BLaER1 (cell line): ENCODE data around the gene ADAM15.

Experiments
- H3K27ac ChIP-seq: shearing (Covaris generic); formaldehyde crosslinking; 2 replicates; pipeline ENCODE4 v1.8.1; 2022
- H3K27me3 ChIP-seq: shearing (Covaris generic); formaldehyde crosslinking; 2 replicates; pipeline ENCODE4 v1.8.1; 2022
- H3K36me3 ChIP-seq: shearing (Covaris generic); formaldehyde crosslinking; 2 replicates; pipeline ENCODE4 v1.8.1; 2022
- H3K4me1 ChIP-seq: shearing (Covaris generic); formaldehyde crosslinking; 2 replicates; pipeline ENCODE4 v1.8.1; 2022
- H3K4me2 ChIP-seq: shearing (Covaris generic); formaldehyde crosslinking; 2 replicates; pipeline ENCODE4 v1.8.1; 2022
- H3K4me3 ChIP-seq: shearing (Covaris generic); formaldehyde crosslinking; 2 replicates; pipeline ENCODE4 v1.8.1; 2022
- H3K9ac ChIP-seq: shearing (Covaris generic); formaldehyde crosslinking; 2 replicates; pipeline ENCODE4 v1.8.1; 2022
- H3K9me3 ChIP-seq: shearing (Covaris generic); formaldehyde crosslinking; 2 replicates; pipeline ENCODE4 v1.8.1; 2022
- H4K20me1 ChIP-seq: shearing (Covaris generic); formaldehyde crosslinking; 2 replicates; pipeline ENCODE4 v1.8.1; 2022
- Cebpa-rat ChIP-seq: shearing (Covaris generic); IDR thresholded peaks from 2 replicates; pipeline ENCODE4 v1.8.1; 2022

The ADAM15 gene

DNA sequence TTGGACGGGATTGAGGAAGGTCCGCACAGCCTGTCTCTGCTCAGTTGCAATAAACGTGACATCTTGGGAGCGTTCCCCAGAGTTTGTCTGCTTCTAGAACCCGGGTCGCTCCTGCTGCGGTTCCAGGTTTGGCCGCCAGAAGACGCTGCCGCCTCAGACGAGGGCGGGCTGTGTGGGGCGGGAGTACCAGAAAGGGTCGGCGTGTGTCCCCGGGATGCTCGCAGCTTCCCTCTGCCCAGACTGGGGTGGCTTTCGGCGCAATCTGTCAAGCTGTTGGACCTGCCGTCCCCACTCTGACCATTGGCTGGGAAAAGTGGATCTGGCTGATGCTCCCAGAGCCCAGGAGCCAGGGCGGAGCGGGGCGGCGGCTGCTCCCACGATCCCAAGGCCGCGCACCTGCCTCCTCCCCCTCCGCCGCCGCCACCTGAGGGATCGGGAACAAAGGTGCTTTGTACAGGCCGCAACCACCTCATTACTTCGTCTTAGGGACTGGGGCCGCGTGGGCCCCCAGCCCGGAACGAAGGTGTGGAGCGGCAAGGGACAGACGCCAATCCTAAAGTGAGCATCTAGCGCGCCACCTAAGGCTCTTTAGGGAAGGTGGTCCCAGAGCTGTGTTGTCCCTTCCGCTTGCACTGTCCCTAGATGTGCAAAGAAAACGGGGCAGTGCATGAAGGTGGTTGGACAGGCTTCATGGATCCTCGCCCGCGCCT, 11.7 kb downstream of the ADAM15 start:
- peak overlapping the region; percentile 87 for H3K9ac ChIP-seq
- no peak for TF ChIP-seq Cebpa-rat
- peaks cover 50% of the 10 kb centered on the region for H4K20me1 ChIP-seq
- peak overlapping the region; percentile 92 for H3K4me3 ChIP-seq
- peak overlapping the region; percentile 92 for H3K4me2 ChIP-seq
- H3K27ac ChIP-seq: no peak overlapping the region
- no peaks in the 10 kb centered on the region for H3K27me3 ChIP-seq
- H3K9me3 ChIP-seq: no peaks in the 10 kb centered on the region
- peaks cover 58% of the 10 kb centered on the region for H3K4me1 ChIP-seq
- peaks cover 54% of the 10 kb centered on the region for H3K36me3 ChIP-seq

DNA sequence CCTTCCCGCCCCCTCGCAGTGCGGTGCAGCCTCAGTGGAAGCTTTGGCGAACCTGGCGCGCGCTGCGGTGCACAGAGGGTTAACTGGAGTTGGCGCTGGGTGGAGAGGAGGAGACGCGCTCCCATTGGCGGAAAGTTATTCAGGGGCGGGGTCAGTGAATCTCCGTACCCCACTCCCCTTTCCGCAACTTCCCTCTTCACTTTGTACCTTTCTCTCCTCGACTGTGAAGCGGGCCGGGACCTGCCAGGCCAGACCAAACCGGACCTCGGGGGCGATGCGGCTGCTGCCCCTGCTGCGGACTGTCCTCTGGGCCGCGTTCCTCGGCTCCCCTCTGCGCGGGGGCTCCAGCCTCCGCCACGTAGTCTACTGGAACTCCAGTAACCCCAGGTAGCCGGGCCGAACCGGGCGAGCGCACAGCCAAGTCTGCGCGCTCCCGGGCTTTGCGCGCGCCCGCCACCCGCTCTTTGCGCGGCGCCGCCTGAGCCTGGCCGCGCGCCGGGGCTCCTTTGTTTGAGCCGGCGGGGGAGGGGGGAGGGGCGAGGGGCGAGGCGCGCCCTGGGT, 12.5 kb downstream of the ADAM15 start, which contains the start of gene EFNA4:
EFNA4 (plus strand) TSS at position 191 of the 561 bp plus-strand sequence; CDS start at position 275, 84 bp downstream.
- peaks cover 50% of the 10 kb centered on the region for H4K20me1 ChIP-seq
- no peaks in the 10 kb centered on the region for H3K9me3 ChIP-seq
- peak within 1 kb of the TSS; percentile 92 for H3K4me3 ChIP-seq
- no peaks in the 10 kb centered on the region for H3K27me3 ChIP-seq
- H3K36me3 ChIP-seq: peaks cover 54% of the 10 kb centered on the region
- H3K4me1 ChIP-seq: peaks cover 66% of the 10 kb centered on the region
- H3K4me2 ChIP-seq: peak within 1 kb of the TSS; percentile 92
- peak within 1 kb of the TSS; percentile 87 for H3K9ac ChIP-seq
- H3K27ac ChIP-seq: peak within 1 kb of the TSS; percentile 89
- TF ChIP-seq Cebpa-rat: no peak

DNA sequence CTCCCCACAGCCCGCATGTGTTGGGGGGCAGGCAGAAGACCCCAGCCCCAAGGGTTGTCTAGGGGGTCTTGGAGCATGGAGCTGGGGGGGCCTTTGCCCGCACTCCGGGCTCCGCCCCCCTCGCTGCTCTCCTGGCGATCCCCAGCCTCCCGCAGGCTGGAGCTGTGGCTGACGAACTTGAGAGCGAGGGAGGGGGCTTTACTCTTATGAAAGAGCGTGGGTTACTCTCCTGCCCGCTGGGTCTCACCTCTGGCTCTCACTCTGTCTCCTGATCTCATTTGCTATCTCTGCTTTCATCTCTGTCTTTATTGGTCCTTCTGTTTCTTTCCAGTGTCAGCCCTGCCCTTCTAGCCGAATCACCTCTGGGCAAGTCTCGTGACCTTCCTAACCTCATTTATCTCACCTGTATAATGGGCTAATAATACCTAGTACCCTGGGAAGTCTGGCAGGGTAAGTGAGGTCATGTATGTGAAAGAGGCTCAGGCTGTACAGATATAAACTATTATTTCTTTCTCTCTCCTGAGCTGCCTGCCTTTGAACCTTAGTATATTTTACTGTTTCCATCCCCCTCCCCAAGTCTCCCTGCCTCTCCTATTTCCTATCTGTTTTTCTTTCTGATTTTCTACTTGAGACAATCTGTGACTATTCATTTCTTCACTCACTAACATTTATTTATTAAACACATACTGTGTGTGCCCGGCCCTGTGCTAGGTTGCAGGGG, 13.2 kb downstream of the ADAM15 start:
- Histone ChIP-seq H3K9me3 (no peaks in the 10 kb centered on the region), H3K36me3 (peaks cover 54% of the 10 kb centered on the region), H3K27me3 (no peaks in the 10 kb centered on the region), H3K9ac (peak overlapping the region; percentile 87), H3K4me2 (peak overlapping the region; percentile 92), H3K4me1 (peaks cover 72% of the 10 kb centered on the region), H3K4me3 (peak overlapping the region; percentile 92), H4K20me1 (peaks cover 50% of the 10 kb centered on the region), H3K27ac (peak overlapping the region; percentile 89)
- TF ChIP-seq Cebpa-rat: no peak

DNA sequence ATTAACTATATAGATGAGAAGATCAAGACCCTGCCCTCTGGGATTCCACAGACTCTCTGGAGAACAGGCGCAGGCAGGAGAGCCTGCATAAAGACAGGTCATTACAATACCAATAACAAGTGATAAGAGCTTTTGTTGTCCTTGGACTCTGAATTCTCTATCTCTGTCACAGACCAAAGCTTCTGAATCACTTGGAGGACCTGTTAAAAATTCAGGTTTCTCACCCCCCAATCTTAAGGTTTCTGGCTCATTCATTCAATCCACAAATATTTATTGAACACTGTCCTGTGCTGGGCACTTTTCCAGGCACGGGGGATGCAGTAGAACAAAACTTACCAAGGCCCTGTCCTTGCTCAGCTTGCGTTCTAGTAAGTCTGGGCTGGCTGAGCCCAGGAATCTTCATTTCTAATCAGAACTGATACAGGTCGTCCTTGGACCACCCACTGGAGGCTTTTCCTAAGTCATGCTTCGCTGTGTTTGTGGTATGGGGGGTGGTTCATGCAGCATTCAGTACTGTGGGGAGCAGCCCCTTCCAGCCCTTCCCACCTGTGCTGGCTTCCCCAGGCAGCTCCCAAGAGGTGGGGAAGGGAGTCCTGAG, 13.8 kb downstream of the ADAM15 start:
- peaks cover 79% of the 10 kb centered on the region for H3K4me1 ChIP-seq
- peak overlapping the region; percentile 92 for H3K4me2 ChIP-seq
- H4K20me1 ChIP-seq: peaks cover 50% of the 10 kb centered on the region
- no peak for TF ChIP-seq Cebpa-rat
- H3K27ac ChIP-seq: no peak overlapping the region
- peak overlapping the region; percentile 92 for H3K4me3 ChIP-seq
- peaks cover 49% of the 10 kb centered on the region for H3K36me3 ChIP-seq
- no peaks in the 10 kb centered on the region for H3K9me3 ChIP-seq
- peak overlapping the region; percentile 87 for H3K9ac ChIP-seq
- no peaks in the 10 kb centered on the region for H3K27me3 ChIP-seq

DNA sequence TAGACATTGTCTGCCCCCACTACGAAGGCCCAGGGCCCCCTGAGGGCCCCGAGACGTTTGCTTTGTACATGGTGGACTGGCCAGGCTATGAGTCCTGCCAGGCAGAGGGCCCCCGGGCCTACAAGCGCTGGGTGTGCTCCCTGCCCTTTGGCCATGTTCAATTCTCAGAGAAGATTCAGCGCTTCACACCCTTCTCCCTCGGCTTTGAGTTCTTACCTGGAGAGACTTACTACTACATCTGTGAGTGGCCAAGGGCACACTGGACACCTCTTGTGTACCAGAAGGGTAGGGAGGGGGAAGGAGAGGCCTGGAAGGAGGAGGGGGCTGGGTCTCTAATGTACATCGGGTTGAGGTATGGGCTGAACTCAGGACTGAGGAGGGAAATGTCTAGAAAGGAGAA, 15.7 kb downstream of the ADAM15 start:
- peaks cover 90% of the 10 kb centered on the region for H3K4me1 ChIP-seq

DNA sequence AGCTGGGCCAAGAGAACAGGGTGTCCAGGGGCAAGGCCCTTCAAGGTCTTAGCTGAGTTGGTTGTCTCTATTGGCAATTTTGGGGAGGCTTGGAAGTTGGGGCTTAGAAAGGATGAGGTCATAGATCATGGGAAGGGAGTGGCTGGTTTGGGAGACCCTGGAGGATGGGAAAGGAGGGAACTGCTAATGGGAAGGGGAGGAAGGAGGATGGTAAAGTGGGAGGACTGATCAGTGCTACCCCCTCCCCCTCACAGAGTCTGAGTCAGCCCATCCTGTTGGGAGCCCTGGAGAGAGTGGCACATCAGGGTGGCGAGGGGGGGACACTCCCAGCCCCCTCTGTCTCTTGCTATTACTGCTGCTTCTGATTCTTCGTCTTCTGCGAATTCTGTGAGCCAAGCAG, 17.5 kb downstream of the ADAM15 start:
- no peaks in the 10 kb centered on the region for H3K27me3 ChIP-seq
- no peak overlapping the region for H3K4me3 ChIP-seq
- peak overlapping the region; percentile 93 for H3K27ac ChIP-seq
- peak overlapping the region; percentile 77; the same call in 1 of the 2 replicates for H3K9ac ChIP-seq
- H3K4me1 ChIP-seq: peaks cover 95% of the 10 kb centered on the region
- H3K36me3 ChIP-seq: peaks cover 36% of the 10 kb centered on the region
- no peaks in the 10 kb centered on the region for H3K9me3 ChIP-seq
- H4K20me1 ChIP-seq: peaks cover 32% of the 10 kb centered on the region
- peak overlapping the region; percentile 100 for H3K4me2 ChIP-seq
- no peak for TF ChIP-seq Cebpa-rat

More for the DNA sequence above, 15.7 kb downstream of the ADAM15 start:
- peak overlapping the region; percentile 3; the same call in 1 of the 2 replicates for H3K4me3 ChIP-seq
- H3K4me2 ChIP-seq: peak overlapping the region; percentile 100
- peak overlapping the region; percentile 58 for H3K27ac ChIP-seq
- H4K20me1 ChIP-seq: peaks cover 37% of the 10 kb centered on the region
- no peaks in the 10 kb centered on the region for H3K27me3 ChIP-seq
- peak overlapping the region; percentile 65 for H3K9ac ChIP-seq
- no peaks in the 10 kb centered on the region for H3K9me3 ChIP-seq
- TF ChIP-seq Cebpa-rat: no peak
- H3K36me3 ChIP-seq: peaks cover 36% of the 10 kb centered on the region

DNA sequence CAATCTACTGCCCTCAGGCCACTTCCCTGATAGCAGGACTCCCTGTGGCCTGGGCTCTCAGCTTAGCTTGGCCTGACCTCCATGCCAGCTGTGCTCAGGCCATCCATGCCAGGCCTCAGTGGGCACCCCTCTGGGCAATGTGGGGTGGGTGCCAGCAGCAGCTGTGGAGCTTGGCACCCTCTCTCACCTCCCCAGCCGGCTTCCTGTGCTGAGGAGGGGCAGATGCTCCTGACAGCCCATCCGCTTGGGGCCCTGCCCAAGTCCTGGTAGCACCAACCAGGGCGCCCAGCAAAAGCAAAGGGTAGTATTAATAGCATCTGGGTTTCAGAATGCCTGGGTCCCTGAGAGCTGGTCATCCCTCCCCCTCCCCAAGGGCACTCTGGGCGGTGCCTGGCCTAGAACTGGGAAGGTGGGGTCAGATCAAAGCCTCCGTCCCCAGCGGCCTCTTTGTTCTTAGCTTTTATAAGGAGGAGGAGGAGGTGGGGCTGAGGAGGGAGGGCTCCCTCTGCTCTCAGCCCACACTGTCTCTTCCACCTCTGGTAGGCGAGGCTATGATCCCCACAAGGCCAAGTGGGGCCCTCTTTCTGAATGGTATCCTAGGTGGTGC, 18.5 kb downstream of the ADAM15 start:
- peak overlapping the region; percentile 77 for H3K9ac ChIP-seq
- peaks cover 36% of the 10 kb centered on the region for H3K36me3 ChIP-seq
- no peaks in the 10 kb centered on the region for H3K9me3 ChIP-seq
- H4K20me1 ChIP-seq: peaks cover 26% of the 10 kb centered on the region
- peaks cover 100% of the 10 kb centered on the region for H3K4me1 ChIP-seq
- TF ChIP-seq Cebpa-rat: no peak
- no peaks in the 10 kb centered on the region for H3K27me3 ChIP-seq
- peak overlapping the region; percentile 93 for H3K27ac ChIP-seq
- peak overlapping the region; percentile 100 for H3K4me2 ChIP-seq
- peak overlapping the region; percentile 42 for H3K4me3 ChIP-seq

DNA sequence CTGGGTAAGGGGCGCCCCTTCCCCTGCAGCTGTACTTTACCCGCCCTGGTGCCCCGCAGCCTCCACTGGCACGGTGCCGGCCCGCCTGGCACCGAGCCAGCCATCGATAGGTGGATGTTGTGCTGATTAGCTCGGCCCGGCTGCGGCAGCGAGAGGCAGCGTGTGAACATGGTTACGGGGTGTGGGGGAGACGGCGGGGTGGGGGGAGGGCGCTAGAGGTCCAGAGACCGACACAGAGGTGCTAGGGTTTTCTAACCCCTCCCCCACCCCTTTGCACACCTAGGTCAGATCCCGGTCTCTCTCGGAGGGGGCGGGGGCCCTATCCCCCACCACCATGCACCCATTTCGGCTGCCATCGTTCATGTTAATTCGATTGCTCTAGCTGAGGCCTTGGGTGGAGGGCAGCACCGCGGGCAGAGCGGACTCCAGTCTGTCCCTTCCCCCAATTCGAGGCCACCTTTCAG, 19.1 kb downstream of the ADAM15 start:
- Histone ChIP-seq H3K9me3 (no peaks in the 10 kb centered on the region), H3K27ac (peak overlapping the region; percentile 93), H3K27me3 (no peaks in the 10 kb centered on the region), H4K20me1 (peaks cover 21% of the 10 kb centered on the region), H3K4me3 (peak overlapping the region; percentile 62), H3K36me3 (peaks cover 36% of the 10 kb centered on the region), H3K4me1 (peaks cover 100% of the 10 kb centered on the region), H3K9ac (peak overlapping the region; percentile 77), H3K4me2 (peak overlapping the region; percentile 100)
- TF ChIP-seq Cebpa-rat: no peak
